ENCODE results near the gene ZSCAN1.

The ZSCAN1 gene, protein sequence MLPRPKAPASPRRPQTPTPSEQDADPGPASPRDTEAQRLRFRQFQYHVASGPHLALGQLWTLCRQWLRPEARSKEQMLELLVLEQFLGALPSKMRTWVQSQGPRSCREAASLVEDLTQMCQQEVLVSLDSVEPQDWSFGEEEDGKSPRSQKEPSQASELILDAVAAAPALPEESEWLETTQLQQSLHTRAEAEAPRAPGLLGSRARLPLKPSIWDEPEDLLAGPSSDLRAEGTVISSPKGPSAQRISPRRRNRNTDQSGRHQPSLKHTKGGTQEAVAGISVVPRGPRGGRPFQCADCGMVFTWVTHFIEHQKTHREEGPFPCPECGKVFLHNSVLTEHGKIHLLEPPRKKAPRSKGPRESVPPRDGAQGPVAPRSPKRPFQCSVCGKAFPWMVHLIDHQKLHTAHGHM

GRCh38 chr19:58033741-58034476 is at the start of gene ZSCAN1:
ZSCAN1 (plus strand) TSS chr19:58034025; CDS start chr19:58037837, 3,812 bp downstream.
- ChIA-PET CTCF (no interaction called here), POLR2A (ENCODE audit: low non-redundant PET) (no interaction called here)
- no peak within 1 kb of the TSS for H3K27ac ChIP-seq

GRCh38 chr19:57992841-57993240 is 41.0 kb upstream of the ZSCAN1 start:
- DNase-seq (ENCODE audit: low spot score) = no peak
- CTCF ChIA-PET = no interaction called here
- POLR2A ChIA-PET (ENCODE audit: low non-redundant PET) = no interaction called here
- H3K27ac ChIP-seq = no peak overlapping the region
- TF ChIP-seq, protein P1, sequence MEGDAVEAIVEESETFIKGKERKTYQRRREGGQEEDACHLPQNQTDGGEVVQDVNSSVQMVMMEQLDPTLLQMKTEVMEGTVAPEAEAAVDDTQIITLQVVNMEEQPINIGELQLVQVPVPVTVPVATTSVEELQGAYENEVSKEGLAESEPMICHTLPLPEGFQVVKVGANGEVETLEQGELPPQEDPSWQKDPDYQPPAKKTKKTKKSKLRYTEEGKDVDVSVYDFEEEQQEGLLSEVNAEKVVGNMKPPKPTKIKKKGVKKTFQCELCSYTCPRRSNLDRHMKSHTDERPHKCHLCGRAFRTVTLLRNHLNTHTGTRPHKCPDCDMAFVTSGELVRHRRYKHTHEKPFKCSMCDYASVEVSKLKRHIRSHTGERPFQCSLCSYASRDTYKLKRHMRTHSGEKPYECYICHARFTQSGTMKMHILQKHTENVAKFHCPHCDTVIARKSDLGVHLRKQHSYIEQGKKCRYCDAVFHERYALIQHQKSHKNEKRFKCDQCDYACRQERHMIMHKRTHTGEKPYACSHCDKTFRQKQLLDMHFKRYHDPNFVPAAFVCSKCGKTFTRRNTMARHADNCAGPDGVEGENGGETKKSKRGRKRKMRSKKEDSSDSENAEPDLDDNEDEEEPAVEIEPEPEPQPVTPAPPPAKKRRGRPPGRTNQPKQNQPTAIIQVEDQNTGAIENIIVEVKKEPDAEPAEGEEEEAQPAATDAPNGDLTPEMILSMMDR (conservative IDR thresholded peaks at IDR 0.05; ENCODE audit: low read depth) = no peak

More at GRCh38 chr19:58033741-58034476, at the start of gene ZSCAN1:
- TF ChIP-seq, protein P1 (conservative IDR thresholded peaks at IDR 0.05; ENCODE audit: low read depth) = no peak
- no peak for DNase-seq (ENCODE audit: low spot score)

GRCh38 chr19:58000677-58001076 is 33.1 kb upstream of the ZSCAN1 start:
- TF ChIP-seq, protein P1 (conservative IDR thresholded peaks at IDR 0.05; ENCODE audit: low read depth) = no peak
- CTCF ChIA-PET = no interaction called here
- DNase-seq (ENCODE audit: low spot score) = no peak
- POLR2A ChIA-PET (ENCODE audit: low non-redundant PET) = no interaction called here
- no peak overlapping the region for H3K27ac ChIP-seq

- CTCF ChIA-PET = interaction anchor here (0.6 kb wide), 1 partner anchor 215 kb away, joined by 4 read pairs; no protein-coding TSS in a partner anchor
- DNase-seq (ENCODE audit: low spot score) = peak; percentile 5
- H3K27ac ChIP-seq = peak overlapping the region; percentile 82
- POLR2A ChIA-PET (ENCODE audit: low non-redundant PET) = no interaction called here
- TF ChIP-seq, protein P1 (conservative IDR thresholded peaks at IDR 0.05; ENCODE audit: low read depth) = no peak
These were observed 31.9 kb upstream of the ZSCAN1 start for GRCh38 chr19:58001895-58002369.

DNA sequence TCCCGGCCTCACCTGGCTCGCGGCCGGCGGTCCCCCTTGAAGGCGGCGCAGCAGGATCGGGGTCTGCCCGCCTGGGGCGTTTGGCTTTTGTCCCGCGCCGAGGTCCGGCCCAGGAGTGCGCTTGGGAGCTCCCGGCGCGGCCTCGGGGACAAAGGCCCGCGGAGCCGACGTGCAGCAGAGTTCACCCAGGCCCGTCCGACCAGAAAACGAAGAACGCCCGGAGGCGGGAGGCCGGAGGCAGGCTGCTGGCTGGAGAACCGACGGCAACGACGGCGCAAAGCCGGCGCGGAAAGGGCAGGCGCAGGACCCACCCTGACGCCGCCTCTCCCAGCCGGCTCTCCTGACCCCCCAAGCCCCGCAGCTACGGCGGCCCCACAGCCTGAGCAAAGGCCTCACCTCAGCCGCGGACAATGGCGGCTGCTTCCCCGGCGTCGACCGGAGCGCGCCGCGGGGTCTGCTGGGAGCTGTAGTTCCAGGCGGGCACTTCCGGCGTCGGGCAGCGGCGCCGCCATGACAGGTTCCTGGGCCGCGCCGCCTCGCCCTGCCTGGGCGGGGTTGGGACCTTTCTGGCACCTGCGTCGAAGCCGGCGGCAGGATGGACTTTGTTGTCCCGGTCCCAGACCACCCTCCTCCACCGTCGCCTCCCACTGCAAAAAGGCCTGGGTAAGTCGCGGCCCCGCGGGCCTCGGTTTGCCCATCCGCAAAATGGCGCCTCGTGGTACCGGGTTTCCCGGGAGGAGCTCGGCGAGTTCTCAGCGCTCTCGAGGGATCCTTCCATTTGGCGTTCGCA is 31.2 kb upstream of the ZSCAN1 start, which contains the start of gene ZNF606:
ZNF606 (minus strand) TSS at position 437 of the 790 bp plus-strand sequence. CDS start 1,501 bp downstream, outside the sequence.
- peak within 1 kb of the TSS; percentile 82 for H3K27ac ChIP-seq
- ChIA-PET CTCF (interaction anchor here (0.5 to 0.6 kb wide), 2 partner anchors 9 to 214 kb away, joined by 3 to 4 read pairs; no protein-coding TSS in a partner anchor), POLR2A (ENCODE audit: low non-redundant PET) (interaction anchor here (0.5 kb wide), 1 partner anchor 1845 kb away, joined by 3 read pairs; no protein-coding TSS in a partner anchor)
- peak; percentile 81 for DNase-seq (ENCODE audit: low spot score)
- TF ChIP-seq, protein P1 (conservative IDR thresholded peaks at IDR 0.05; ENCODE audit: low read depth) = no peak

All from RWPE1 (cell line).